DND-41 (cell line): Measurements from ENCODE around the gene GSTA1.
"Not testable (repeated sequence)": the region's sequence is repeated elsewhere in the genome, so short reads cannot be mapped to it uniquely, and the experiment has no call there.

Experiments
- ATAC-seq: fragments of 200-7000 bp; cut with Tn5 transposase; 3 replicates; pipeline ENCODE4 v1.9.1; 2021; ENCODE audit warnings: low read depth; ENCODE audit not compliant: insufficient read depth
- DNase-seq: peaks from one replicate; pipeline ENCODE4 v3.0.0-alpha.2; 2020
- H2AFZ ChIP-seq: 2 replicates; pipeline ENCODE4 v1.6.0; 2012; ENCODE audit warnings: low read depth, low read length
- H3K27ac ChIP-seq: 2 replicates; pipeline ENCODE4 v1.5.1; 2012; ENCODE audit warnings: low read length, inconsistent platforms
- H3K27me3 ChIP-seq: fragments of 200-600 bp; sonication (generic); 2 replicates; pipeline ENCODE4 v1.6.0; 2012; ENCODE audit warnings: low read length, mild to moderate bottlenecking, inconsistent platforms; ENCODE audit not compliant: insufficient read depth, poor library complexity
- H3K36me3 ChIP-seq: 2 replicates; pipeline ENCODE4 v1.5.1; 2012; ENCODE audit warnings: low read length, inconsistent platforms; ENCODE audit not compliant: insufficient read depth
- H3K4me1 ChIP-seq: 2 replicates; pipeline ENCODE4 v1.5.1; 2012; ENCODE audit warnings: mild to moderate bottlenecking, low read length; ENCODE audit not compliant: insufficient read depth
- H3K4me2 ChIP-seq: 2 replicates; pipeline ENCODE4 v1.6.0; 2012; ENCODE audit warnings: mild to moderate bottlenecking, moderate library complexity, low read length, inconsistent platforms; ENCODE audit not compliant: insufficient read depth
- H3K4me3 ChIP-seq, 2 experiments: fragments of 200-600 bp in 1 of 2; shearing (Covaris generic) in 1 of 2; 2 replicates each; pipeline ENCODE4 v1.5.1; 2012 to 2016; ENCODE audit warnings: inconsistent platforms in 2 of 2, low read length in 2 of 2, mild to moderate bottlenecking in 2 of 2, low read depth in 1 of 2, moderate library complexity in 1 of 2
- H3K79me2 ChIP-seq: 2 replicates; pipeline ENCODE4 v1.6.0; 2012; ENCODE audit warnings: low read length, inconsistent platforms; ENCODE audit not compliant: insufficient read depth
- H3K9ac ChIP-seq: 2 replicates; pipeline ENCODE4 v1.6.0; 2012; ENCODE audit warnings: low read depth, mild to moderate bottlenecking, inconsistent platforms, low read length, moderate library complexity
- H3K9me3 ChIP-seq: 2 replicates; pipeline ENCODE4 v1.5.1; 2012; ENCODE audit warnings: low read length, moderate library complexity, mild to moderate bottlenecking, inconsistent platforms; ENCODE audit not compliant: insufficient read depth, severe bottlenecking
- H4K20me1 ChIP-seq: 2 replicates; pipeline ENCODE4 v1.6.0; 2012; ENCODE audit warnings: low read length; ENCODE audit not compliant: insufficient read depth
- EZH2 ChIP-seq: IDR thresholded peaks from 3 replicates; pipeline ENCODE4 v1.6.1; 2012; ENCODE audit warnings: borderline replicate concordance, low read depth, mild to moderate bottlenecking, moderate library complexity, low read length, inconsistent platforms; ENCODE audit not compliant: severe bottlenecking
- TF ChIP-seq, protein P1 (sequence below): IDR thresholded peaks from 2 replicates; pipeline ENCODE4 v1.5.1; 2012; ENCODE audit warnings: borderline replicate concordance, low read length, moderate library complexity, mild to moderate bottlenecking; ENCODE audit not compliant: poor library complexity, severe bottlenecking; ENCODE audit errors: extremely low read depth

The GSTA1 gene

DNA sequence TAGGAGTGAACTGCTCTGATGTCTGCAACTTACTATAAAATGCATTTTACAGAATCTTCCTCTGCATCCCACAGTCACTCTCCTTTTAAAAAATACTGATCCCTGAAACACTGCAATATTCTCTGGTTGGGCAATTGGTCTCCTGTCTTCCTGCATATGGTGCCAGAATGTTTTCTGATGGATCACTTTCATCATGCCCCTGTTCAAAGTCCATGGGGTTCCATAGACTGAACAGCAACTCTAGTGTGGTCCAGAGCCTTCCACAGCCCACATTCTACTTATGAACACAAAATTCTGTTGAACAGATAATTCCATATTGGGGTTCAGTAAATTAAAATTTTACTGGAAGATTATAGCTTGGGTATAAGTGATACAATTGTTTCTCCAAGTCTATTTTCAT lies 51.3 kb downstream of the GSTA1 start:
- Histone ChIP-seq H3K36me3 (no peaks in the 10 kb centered on the region), H3K27ac (no peak overlapping the region), H3K27me3 (no peaks in the 10 kb centered on the region), H3K4me1 (no peaks in the 10 kb centered on the region), H3K4me2 (no peak overlapping the region), H2AFZ (no peak overlapping the region), H3K9me3 (no peaks in the 10 kb centered on the region), H3K9ac (no peak overlapping the region), H4K20me1 (no peaks in the 10 kb centered on the region), H3K79me2 (no peaks in the 10 kb centered on the region), H3K4me3 (no peak overlapping the region)
- DNase-seq (no peak), ATAC-seq (no peak)
- TF ChIP-seq EZH2, result no peak
- TF ChIP-seq, protein P1, sequence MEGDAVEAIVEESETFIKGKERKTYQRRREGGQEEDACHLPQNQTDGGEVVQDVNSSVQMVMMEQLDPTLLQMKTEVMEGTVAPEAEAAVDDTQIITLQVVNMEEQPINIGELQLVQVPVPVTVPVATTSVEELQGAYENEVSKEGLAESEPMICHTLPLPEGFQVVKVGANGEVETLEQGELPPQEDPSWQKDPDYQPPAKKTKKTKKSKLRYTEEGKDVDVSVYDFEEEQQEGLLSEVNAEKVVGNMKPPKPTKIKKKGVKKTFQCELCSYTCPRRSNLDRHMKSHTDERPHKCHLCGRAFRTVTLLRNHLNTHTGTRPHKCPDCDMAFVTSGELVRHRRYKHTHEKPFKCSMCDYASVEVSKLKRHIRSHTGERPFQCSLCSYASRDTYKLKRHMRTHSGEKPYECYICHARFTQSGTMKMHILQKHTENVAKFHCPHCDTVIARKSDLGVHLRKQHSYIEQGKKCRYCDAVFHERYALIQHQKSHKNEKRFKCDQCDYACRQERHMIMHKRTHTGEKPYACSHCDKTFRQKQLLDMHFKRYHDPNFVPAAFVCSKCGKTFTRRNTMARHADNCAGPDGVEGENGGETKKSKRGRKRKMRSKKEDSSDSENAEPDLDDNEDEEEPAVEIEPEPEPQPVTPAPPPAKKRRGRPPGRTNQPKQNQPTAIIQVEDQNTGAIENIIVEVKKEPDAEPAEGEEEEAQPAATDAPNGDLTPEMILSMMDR, result no peak

DNA sequence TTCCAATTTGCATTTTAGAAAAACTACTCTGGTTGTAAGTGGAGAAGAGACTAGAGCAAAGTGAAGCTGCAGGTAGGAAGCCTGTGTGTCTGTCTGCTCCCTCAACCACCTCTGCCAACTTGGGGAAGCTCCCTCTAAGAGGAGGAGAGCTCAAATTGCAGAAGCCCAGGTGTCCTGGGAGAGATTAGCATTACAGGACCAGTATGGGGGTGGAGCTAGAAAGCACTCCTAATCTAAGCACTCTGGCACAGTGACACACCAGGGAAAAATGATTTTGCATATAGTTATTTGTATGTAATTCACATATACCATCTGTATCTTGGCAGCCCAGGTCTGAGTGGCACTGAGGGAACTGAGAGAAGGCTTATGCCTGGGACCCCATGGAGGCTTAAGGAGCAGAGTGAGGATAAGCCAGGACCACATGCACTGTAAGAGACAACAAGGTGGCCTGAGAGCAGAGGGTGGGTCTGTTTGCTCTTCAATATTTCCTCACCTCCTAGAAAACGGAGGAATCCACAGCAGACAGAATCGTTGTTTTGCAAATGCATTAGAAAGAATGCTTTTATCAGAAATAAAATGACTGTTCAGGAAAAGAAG lies 54.0 kb downstream of the GSTA1 start:
- Histone ChIP-seq H3K27ac (no peak overlapping the region), H2AFZ (no peak overlapping the region), H3K79me2 (no peaks in the 10 kb centered on the region), H3K4me1 (no peaks in the 10 kb centered on the region), H3K4me3 (no peak overlapping the region), H4K20me1 (no peaks in the 10 kb centered on the region), H3K4me2 (no peak overlapping the region), H3K9me3 (no peaks in the 10 kb centered on the region), H3K9ac (no peak overlapping the region), H3K27me3 (no peaks in the 10 kb centered on the region), H3K36me3 (no peaks in the 10 kb centered on the region)
- ATAC-seq, result no peak
- DNase-seq, result no peak
- no peak for TF ChIP-seq EZH2
- TF ChIP-seq, protein P1, result no peak

DNA sequence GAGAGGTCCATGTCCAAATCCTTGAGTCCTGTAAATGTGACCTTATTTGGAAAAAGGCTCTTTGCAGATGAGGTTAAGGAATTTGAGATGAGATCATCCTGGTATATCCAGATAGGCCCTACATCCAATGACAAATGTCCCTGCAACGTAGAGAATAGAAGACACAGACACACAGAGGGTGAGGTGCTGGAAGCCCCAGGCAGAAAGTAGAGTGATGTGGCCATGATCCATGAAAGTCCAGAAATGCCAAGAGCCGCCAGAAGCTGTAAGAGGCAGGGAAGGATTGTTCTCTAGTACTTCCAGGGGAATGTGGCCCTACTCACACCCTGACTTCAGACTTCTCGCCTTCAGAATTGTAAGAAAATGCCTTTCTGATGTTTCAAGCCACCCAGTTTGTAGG lies 56.3 kb downstream of the GSTA1 start:
- not testable (repeated sequence) for H3K36me3 ChIP-seq, H2AFZ ChIP-seq, H3K9me3 ChIP-seq, H3K9ac ChIP-seq, H3K4me2 ChIP-seq, H3K79me2 ChIP-seq, H3K27ac ChIP-seq, DNase-seq, H3K27me3 ChIP-seq, H3K4me3 ChIP-seq, H4K20me1 ChIP-seq, ATAC-seq, H3K4me1 ChIP-seq

- Histone ChIP-seq H3K27ac (no peak overlapping the region), H3K4me1 (no peaks in the 10 kb centered on the region), H3K36me3 (no peaks in the 10 kb centered on the region), H3K9ac (no peak overlapping the region), H3K79me2 (no peaks in the 10 kb centered on the region), H2AFZ (no peak overlapping the region), H3K27me3 (no peaks in the 10 kb centered on the region), H4K20me1 (no peaks in the 10 kb centered on the region), H3K4me3 (no peak overlapping the region), H3K4me2 (no peak overlapping the region), H3K9me3 (peaks cover 2% of the 10 kb centered on the region)
- TF ChIP-seq EZH2, result no peak
- TF ChIP-seq, protein P1, result no peak
- DNase-seq (no peak), ATAC-seq (no peak)
Measured at GRCh38 chr6:52746213-52746612, 57.4 kb downstream of the GSTA1 start.
